Endothelial cell of umbilical vein (primary cell): ENCODE data around the gene INPP5J. TPM values are rescaled to one million over a fixed set of nuclear protein-coding genes. Genes with fewer than 3 reads are reported as not detected.
A peak's percentile ranks its signal among the peaks of the same experiment; 100 is the strongest.

ENCODE experiments used
- BruUV-seq: library from RNA; stranded (reverse); fragments of 400-500 nt; replicated peaks from 2 replicates; lab custom pipeline; 2021; lab: Mats Ljungman, UMichigan
- CTCF ChIA-PET: fragments of 300-600, 350-600 bp; sonication (Branson Sonifier 250); formaldehyde crosslinking; loops from one replicate; lab custom pipeline; 2021; ENCODE audit warnings: antibody characterized with exemption, inconsistent platforms; lab: Charles Lee
- POLR2A ChIA-PET: fragments of 300-600, 350-600 bp; sonication (Branson Sonifier 250); formaldehyde crosslinking; loops from one replicate; lab custom pipeline; 2021; ENCODE audit warnings: antibody characterized with exemption, inconsistent platforms; lab: Charles Lee
- DNase-seq: peaks from one replicate; pipeline ENCODE4 v3.0.0-alpha.2; 2011; ENCODE audit warnings: low read depth, low spot score
- FAIRE-seq: peaks from 2 replicates; lab custom pipeline; 2011; peaks lifted over from hg19 to GRCh38; lab: Jason Lieb, UNC
- H2AFZ ChIP-seq: 2 replicates; pipeline ENCODE4 v1.6.0; 2012; ENCODE audit warnings: low read depth, low read length, control low read depth, inconsistent platforms
- H3K27ac ChIP-seq: 2 replicates; pipeline ENCODE4 v1.5.1; 2011; ENCODE audit warnings: low read depth, mild to moderate bottlenecking, control low read depth, low read length, moderate library complexity; ENCODE audit not compliant: insufficient read depth
- H3K27me3 ChIP-seq, 2 experiments: 2 replicates each; pipeline versions ENCODE4 v1.6.0 to v1.6.1; 2011; ENCODE audit warnings: low read length in 2 of 2, mixed read lengths in 1 of 2; ENCODE audit not compliant: control insufficient read depth in 2 of 2, insufficient read depth in 2 of 2
- H3K36me3 ChIP-seq, 2 experiments: 2 replicates in 1 of 2; 3 replicates in 1 of 2; pipeline ENCODE4 v1.5.1; 2011; ENCODE audit warnings: low read length in 2 of 2, mild to moderate bottlenecking in 1 of 2, moderate library complexity in 1 of 2; ENCODE audit not compliant: control insufficient read depth in 2 of 2, insufficient read depth in 2 of 2; ENCODE audit errors: extremely low read depth in 1 of 2
- H3K4me1 ChIP-seq: 3 replicates; pipeline ENCODE4 v1.5.1; 2011; ENCODE audit warnings: mild to moderate bottlenecking, low read length; ENCODE audit not compliant: control insufficient read depth, insufficient read depth; ENCODE audit errors: extremely low read depth
- H3K4me2 ChIP-seq: 2 replicates; pipeline ENCODE4 v1.6.1; 2011; ENCODE audit warnings: low read length, control low read depth, mixed read lengths; ENCODE audit not compliant: insufficient read depth
- H3K4me3 ChIP-seq, 3 experiments: fragments of 200-600 bp in 1 of 3; sonication (generic), shearing (Covaris generic) in 1 of 3; replicated peaks in 1 of 3; 2 replicates each; pipeline ENCODE4 v1.5.1; 2011 to 2016; ENCODE audit warnings: control low read depth in 3 of 3, low read length in 3 of 3, mild to moderate bottlenecking in 2 of 3, inconsistent platforms in 1 of 3, low read depth in 1 of 3, moderate library complexity in 1 of 3; ENCODE audit not compliant: insufficient read depth in 1 of 3
- H3K79me2 ChIP-seq: 2 replicates; pipeline ENCODE4 v1.6.0; 2012; ENCODE audit warnings: low read length, inconsistent platforms; ENCODE audit not compliant: control insufficient read depth, insufficient read depth
- H3K9ac ChIP-seq: replicated peaks from 2 replicates; pipeline ENCODE3; 2011; ENCODE audit warnings: low read length, control low read depth; ENCODE audit not compliant: insufficient read depth; ENCODE audit errors: extremely low read depth
- H3K9me1 ChIP-seq: replicated peaks from 3 replicates; pipeline ENCODE4 v1.6.0; 2011; ENCODE audit warnings: mild to moderate bottlenecking, low read length; ENCODE audit not compliant: control insufficient read depth, insufficient read depth; ENCODE audit errors: extremely low read depth
- H3K9me3 ChIP-seq: replicated peaks from 2 replicates; pipeline ENCODE4 v1.5.1; 2012; ENCODE audit warnings: low read length, inconsistent platforms; ENCODE audit not compliant: control insufficient read depth, insufficient read depth
- H4K20me1 ChIP-seq: replicated peaks from 2 replicates; pipeline ENCODE3; 2011; ENCODE audit warnings: mild to moderate bottlenecking, low read length; ENCODE audit not compliant: control insufficient read depth, insufficient read depth; ENCODE audit errors: extremely low read depth
- CTCF ChIP-seq, 2 donors: IDR thresholded peaks; 1 replicate in 1 of 2; 2 replicates in 1 of 2; pipeline ENCODE4 v1.5.1; 2011; ENCODE audit warnings: low read length in 2 of 2, mild to moderate bottlenecking in 2 of 2, moderate library complexity in 2 of 2, control low read depth in 1 of 2, inconsistent platforms in 1 of 2, low read depth in 1 of 2; ENCODE audit not compliant: insufficient read depth in 1 of 2; ENCODE audit errors: extremely low read depth in 1 of 2
- JUN ChIP-seq: IDR thresholded peaks from 2 replicates; pipeline ENCODE4 v1.6.1; 2011; ENCODE audit warnings: borderline replicate concordance, low read depth; ENCODE audit not compliant: insufficient read length, insufficient read depth
- MAX ChIP-seq: IDR thresholded peaks from 2 replicates; pipeline ENCODE4 v1.6.1; 2011; ENCODE audit not compliant: insufficient read depth, insufficient read length
- POLR2A ChIP-seq: IDR thresholded peaks from 2 replicates; pipeline ENCODE4 v1.6.1; 2012; ENCODE audit warnings: low read depth, mild to moderate bottlenecking, control low read depth, low read length
- POLR2AphosphoS5 ChIP-seq: IDR thresholded peaks from 2 replicates; pipeline ENCODE4 v1.6.1; 2012; ENCODE audit warnings: low read depth, mild to moderate bottlenecking, control low read depth, low read length, moderate library complexity; ENCODE audit not compliant: insufficient read depth
- dilution Hi-C: fragments of 300-500 bp; cut with MboI; formaldehyde crosslinking; loops from one replicate; pipeline ENCODE4 v1.15.0; 2019; ENCODE audit warnings: low sequenced_read_pairs; ENCODE audit not compliant: extremely low pct_ligation_motif_present
- intact Hi-C: fragments of 100-400 bp; cut with micrococcal nuclease; formaldehyde crosslinking; loops from one replicate; pipeline ENCODE4 v1.10.0; 2022
- polyA plus RNA-seq, 4 experiments: library from polyadenylated mRNA; depleted of rRNA in 3 of 4; stranded (reverse) in 3 of 4; unstranded in 1 of 4; fragments of >200 nt; gene quantifications; 2 replicates each; pipeline versions ENCODE4 v1.2.1 to v1.2.3, GENCODE V29; 2011 to 2012; ENCODE audit warnings: missing spikeins in 1 of 4
- total RNA-seq: library from RNA; stranded (reverse); gene quantifications from 2 replicates; pipeline ENCODE4 v1.2.3, GENCODE V29; 2021

INPP5J gene
- total and polyA plus RNA-seq, 2 donors (not counting 3 experiments of a cell fraction or from before 2014, with no cell fraction given) = 0.43 to 0.49 TPM

- intact Hi-C loops (loop anchor here (1.0 kb wide), 5 partner anchors 18 to 165 kb away; no protein-coding TSS in a partner anchor), dilution Hi-C loops (no loop called here)
- no peaks in the 10 kb centered on the region for H3K79me2 ChIP-seq
- H3K9me1 ChIP-seq = no peaks in the 10 kb centered on the region
- H3K9ac ChIP-seq = peak within 1 kb of the TSS; percentile 70
- CTCF ChIA-PET = interaction anchor here (0.6 to 7.5 kb wide), 54 partner anchors 8 to 530 kb away, joined by 3 to 231 read pairs (median 4); partner anchors contain the start of genes INPP5J, LIMK2, MORC2 and PIK3IP1
- POLR2A ChIA-PET = interaction anchor here (0.5 to 1.0 kb wide), 3 partner anchors 8 to 122 kb away, joined by 3 read pairs; no protein-coding TSS in a partner anchor
- no peaks in the 10 kb centered on the region for H4K20me1 ChIP-seq
- peak; percentile 98 for DNase-seq
- BruUV-seq = TSS peak; percentile 75
- TF ChIP-seq MAX = no peak
- TF ChIP-seq JUN = no peak
- peak; percentile 74 for TF ChIP-seq POLR2AphosphoS5
- peak; percentile 71 for TF ChIP-seq POLR2A
- peak; percentile 97 to 99 for TF ChIP-seq CTCF (IDR thresholded peaks at IDR 0.05; ENCODE audit: extremely low read depth in 1 of 2, insufficient read depth in 1 of 2, low read depth in 1 of 2, low read length in 2 of 2)
- H3K27ac ChIP-seq = peak within 1 kb of the TSS; percentile 64
- H3K4me1 ChIP-seq = peaks cover 11% of the 10 kb centered on the region
- H3K4me3 ChIP-seq = peak within 1 kb of the TSS; percentile 10 to 85 (median 60)
- peaks cover 4 to 6% of the 10 kb centered on the region in 2 experiments for H3K36me3 ChIP-seq
- peak; percentile 96 for FAIRE-seq
- no peaks in the 10 kb centered on the region for H3K9me3 ChIP-seq
- peak within 1 kb of the TSS; percentile 60 for H3K4me2 ChIP-seq
- no peaks in the 10 kb centered on the region for H3K27me3 ChIP-seq
- H2AFZ ChIP-seq = peak within 1 kb of the TSS; percentile 79
Observed at GRCh38 chr22:31107178-31107893, 15.4 kb upstream of the INPP5J start, which contains the start of gene SELENOM. TSS of gene SELENOM (minus strand) at chr22:31107568. CDS start at chr22:31107505, 63 bp downstream.
